DMS153 treated with DMSO at 0.1 percent for 48 hours (cell line): ENCODE data around the gene TPK1.
"Not testable (repeated sequence)": the region's sequence is repeated elsewhere in the genome, so short reads cannot be mapped to it uniquely, and the experiment has no call there.

ENCODE experiments used
- DNase-seq: peaks from one replicate; lab custom pipeline; 2025; ENCODE audit not compliant: unreplicated experiment; lab: John Stamatoyannopoulos, UW

The TPK1 gene

GRCh38 chr7:144824360-144824759, 11.5 kb downstream of the TPK1 start:
- no peak for DNase-seq

GRCh38 chr7:144822223-144822622, 13.6 kb downstream of the TPK1 start:
- no peak for DNase-seq

- DNase-seq = no peak
Measured at GRCh38 chr7:144821067-144821466, 14.8 kb downstream of the TPK1 start.

- DNase-seq = no peak
Measured at GRCh38 chr7:144820552-144820951, 15.3 kb downstream of the TPK1 start.

GRCh38 chr7:144819566-144819965, 16.3 kb downstream of the TPK1 start:
- DNase-seq = no peak

- DNase-seq = no peak
Measured at GRCh38 chr7:144818511-144818910, 17.3 kb downstream of the TPK1 start.

DNA sequence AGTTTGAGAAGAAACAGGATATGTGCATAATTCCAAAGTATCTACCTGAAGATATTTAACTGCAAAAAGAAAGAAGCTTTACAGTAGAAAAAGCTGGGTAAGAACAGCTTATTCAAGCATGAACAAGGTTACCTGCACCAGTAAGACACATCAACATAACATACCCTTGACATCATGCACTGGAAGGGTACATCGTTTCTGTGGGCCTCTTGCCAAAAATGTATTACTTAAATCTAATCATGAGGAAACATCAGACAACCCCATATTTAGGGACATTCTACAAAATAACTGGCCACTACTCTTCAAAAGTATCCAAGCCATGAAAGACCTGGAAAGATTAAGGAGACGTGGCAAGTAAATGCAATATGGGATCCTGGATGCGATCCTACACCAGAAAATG, 18.9 kb downstream of the TPK1 start:
- DNase-seq = no peak

GRCh38 chr7:144814299-144814698, 21.6 kb downstream of the TPK1 start:
- no peak for DNase-seq

GRCh38 chr7:144812379-144813283, 23.2 kb downstream of the TPK1 start:
- no peak for DNase-seq

DNA sequence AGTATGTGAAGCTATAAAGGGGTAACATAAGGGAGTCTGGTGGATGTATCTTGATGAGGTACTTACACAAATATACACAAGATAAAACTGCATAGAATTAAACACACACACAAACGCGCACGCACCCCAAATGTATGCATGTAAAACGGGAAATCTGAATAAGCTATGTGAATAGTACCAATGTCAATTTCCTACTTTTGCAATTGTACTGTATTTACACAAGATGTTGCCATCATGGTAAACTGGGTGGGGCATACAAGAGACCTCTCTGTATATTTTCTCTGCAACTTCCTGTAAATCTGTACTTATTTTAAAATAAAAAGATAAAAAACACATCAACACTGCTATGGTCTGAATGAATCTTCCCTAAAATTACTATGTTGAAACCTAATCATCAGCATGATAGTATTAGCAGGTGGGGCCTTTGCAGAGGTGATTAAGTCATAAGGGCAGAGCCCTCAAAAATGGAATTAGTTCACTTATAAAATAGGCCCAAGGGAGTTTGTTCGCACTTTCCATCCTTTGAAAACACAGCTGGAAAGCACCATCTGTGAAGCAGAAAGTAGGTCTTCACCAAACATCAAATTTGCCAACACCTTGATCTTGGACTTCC, 30.1 kb downstream of the TPK1 start:
- DNase-seq = no peak

- DNase-seq = not testable (repeated sequence)
Measured at GRCh38 chr7:144800678-144801436, 35.0 kb downstream of the TPK1 start.

- DNase-seq = no peak
Measured at GRCh38 chr7:144796919-144797318, 38.9 kb downstream of the TPK1 start.

DNA sequence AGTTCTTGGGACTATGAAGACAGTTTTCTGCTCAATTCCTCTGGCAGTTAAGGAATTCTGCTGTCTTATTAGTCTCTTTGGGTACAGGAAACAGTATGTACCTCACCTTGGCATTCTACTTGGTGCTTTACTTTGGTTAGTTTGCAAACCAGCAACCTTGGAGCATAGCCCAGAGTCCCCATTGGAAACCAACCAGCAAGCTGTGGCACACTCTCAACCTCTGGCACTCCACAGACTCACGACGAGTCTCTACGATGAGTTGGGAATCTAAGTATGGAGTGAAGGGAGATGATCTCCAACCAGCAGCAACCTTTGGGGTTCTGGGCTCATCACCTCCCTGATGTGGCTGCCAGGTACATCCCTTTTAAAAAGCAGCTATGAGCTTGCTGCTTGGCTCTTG, 43.8 kb downstream of the TPK1 start:
- DNase-seq = no peak

DNA sequence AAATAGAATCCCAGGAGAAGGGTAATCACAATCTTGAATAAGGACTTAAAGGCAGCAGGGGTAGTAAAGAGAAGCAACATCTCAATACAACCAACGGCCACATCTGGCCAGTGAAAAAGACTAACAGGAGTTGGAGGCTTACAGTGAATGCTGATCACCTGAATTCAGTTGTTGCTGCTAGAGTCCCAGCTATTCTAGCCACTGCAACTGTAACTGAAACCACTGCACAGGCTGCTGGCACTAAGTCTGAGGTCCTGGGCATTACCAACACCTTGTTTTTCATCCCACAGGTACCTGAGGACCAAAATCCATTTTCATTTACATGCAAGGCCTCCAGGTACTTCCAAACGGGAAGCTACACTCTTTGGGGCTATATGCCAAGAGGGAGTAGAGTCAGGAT, 44.4 kb downstream of the TPK1 start:
- no peak for DNase-seq

DNA sequence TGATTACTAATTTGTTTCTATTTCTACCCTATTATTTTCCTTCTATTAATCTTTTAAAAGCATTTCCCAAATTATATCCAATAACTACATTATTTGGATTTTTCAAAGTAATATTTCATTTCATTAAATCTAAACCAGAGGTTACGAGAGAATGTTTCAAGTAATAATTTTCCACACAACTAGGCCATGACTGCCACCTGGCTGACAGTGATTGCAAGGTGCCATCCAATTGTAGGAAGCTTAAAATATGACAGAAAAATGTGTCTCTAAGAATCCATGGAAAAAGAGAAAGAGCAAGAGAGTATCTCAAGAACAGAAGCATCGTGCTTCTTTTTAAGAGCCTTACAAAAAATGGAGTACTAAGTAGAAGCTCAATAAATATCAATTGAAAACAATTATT, 48.7 kb downstream of the TPK1 start:
- no peak for DNase-seq

DNA sequence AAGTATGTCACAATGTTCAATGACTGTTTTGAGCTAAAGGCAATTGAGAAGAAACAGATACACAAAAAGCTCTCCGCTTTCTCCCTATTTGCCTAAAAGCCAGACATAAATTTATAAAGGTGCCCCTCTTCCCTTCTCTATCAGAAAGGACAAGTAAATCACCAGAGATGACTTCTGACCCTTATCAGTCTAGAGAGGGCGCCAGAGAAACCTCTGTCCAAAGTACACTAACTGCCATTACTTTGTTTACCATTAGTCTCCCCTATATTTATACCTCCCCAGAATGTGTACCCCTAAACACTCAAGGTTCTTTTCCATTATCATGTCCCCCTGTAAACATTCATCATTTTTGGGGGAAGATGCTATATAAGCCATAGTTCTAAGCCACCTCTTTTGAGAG, 49.3 kb downstream of the TPK1 start:
- DNase-seq = no peak

DNA sequence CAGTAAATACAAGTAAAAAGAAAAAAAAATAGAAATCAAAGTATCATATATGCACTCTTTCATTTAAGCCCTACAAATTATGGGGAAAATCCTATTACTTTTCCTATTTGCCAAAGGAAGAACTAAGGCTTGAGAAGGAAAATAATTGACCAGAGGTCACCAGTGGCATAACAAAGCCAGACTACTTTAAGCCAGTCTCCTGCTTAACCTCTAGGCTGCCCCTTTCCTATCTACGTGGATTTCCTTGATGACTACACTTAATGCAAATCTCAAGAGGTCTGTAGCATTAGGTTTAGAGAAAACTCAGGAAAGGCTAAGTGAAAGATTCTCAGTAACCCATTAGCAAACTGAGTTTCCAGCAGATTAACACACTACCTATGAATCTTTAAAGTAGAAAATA, 49.8 kb downstream of the TPK1 start:
- DNase-seq = no peak

- DNase-seq = no peak
Measured at GRCh38 chr7:144785521-144785920, 50.3 kb downstream of the TPK1 start.

- DNase-seq = no peak
Measured at GRCh38 chr7:144784943-144785342, 50.9 kb downstream of the TPK1 start.

- no peak for DNase-seq
Measured at GRCh38 chr7:144784441-144784840, 51.4 kb downstream of the TPK1 start.

- DNase-seq = no peak
Measured at GRCh38 chr7:144782883-144783282, 53.0 kb downstream of the TPK1 start.

DNA sequence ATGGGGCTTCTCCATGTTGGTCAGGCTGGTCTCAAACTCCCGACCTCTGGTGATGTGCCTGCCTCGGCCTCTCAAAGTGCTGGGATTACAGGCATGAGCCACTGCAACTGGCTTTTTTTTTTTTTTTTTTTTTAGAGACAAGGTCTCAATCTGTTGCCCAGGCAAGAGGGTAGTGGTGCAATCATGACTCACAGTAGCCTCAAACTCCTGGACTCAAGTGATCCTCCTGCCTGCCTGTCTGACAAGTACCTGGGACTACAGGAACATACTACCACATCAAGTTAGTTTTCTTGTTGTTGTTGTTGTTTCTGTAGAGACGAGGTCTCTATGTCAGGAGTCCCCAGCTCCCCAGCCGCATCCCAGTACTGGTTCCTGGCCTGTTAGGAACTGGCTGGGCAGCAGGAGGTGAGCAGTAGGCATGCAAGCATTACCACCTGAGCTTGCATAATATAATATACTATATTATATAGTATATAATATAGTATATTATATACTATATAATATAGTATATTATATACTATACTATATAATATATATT, 55.7 kb downstream of the TPK1 start:
- no peak for DNase-seq
